ENCODE measurements around the gene NCOA3.

NCOA3 gene

DNA sequence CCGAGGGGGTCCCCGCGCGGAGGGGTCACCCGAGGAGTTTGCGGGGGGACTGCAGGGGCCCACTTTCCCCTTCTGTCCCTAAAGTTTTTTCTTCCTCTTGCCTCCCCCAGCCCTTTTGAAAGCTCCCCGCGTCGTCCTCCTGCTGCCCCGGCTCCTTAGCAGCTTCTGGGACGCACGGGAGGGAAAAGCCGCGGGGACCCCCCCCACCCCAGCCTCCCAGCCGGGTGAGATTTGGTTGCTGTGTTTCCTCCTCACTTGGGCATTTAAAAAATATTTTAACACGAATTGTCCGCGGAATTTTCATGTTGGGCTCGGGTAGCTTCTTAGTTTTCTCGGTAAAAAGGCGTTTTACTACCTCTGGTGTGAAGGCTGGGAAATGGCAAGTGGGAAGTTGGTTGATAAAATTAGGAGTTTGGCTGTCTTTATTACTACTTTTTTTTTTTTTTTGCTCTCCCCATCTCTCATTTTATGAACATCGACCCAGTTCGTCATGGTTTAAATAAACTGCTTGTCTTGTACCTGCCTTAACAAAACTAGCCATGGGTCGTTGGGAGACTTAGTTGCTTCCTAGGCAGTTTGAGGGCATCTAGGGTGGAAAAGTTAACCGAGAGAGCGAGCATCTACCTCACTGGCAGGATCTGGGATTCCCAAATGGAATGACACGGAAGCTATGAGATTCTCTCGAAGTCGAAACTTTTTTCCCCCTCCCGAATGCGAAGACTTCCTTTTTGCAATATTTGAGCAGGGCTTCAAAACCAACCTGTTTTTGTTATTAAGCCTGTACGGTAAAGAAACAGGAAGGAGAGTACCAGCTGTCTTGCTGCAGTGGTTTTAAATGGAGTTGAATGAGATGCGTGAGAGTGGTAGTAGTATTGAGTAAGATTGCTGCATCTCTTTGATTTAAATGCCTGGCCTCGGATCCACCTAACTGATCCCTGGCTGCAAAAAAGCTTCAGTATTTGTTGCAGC is 868 bp downstream of the NCOA3 start:
- peak; percentile 27 to 59 for DNase-seq

DNA sequence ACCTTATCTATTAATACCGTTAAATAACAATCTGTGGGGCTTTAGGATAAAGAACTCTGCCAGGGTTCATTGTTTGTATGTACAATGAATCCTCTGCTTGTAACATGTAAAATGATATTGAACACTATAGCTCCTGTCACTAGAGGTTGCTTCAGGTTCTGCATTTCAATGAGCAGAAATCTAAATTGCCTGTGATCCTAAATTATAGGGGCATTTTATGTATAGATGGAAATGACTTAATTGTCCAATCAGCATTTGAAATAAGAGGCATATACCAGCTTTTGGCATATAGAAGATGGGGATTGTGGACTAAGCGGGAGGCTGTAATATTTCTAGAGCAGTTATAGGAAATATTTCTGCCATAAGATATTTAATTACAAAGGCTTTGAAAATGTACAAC is 2.0 kb downstream of the NCOA3 start:
- DNase-seq = no peak

DNA sequence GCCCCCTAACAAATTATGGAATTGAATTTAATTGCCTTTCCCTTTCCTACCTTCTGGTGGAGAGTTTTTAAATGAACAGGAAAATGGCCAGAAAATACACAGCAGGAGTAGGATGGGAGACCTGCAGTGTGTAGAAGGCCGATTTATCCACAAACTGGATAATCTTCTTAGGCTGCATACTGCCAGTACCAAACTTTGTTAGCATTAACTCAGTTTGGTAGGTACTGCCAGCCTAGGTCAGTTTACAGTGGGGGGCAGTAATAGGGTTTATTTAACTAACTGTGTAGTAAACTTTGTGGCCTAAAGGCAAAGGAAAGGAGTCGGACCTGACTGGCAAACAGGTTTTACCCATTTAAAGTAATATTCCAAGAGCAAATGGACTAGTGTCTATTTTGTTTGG is 4.6 kb downstream of the NCOA3 start:
- DNase-seq = no peak

GRCh38 chr20:47506850-47507249 is 5.2 kb downstream of the NCOA3 start:
- no peak for DNase-seq

GRCh38 chr20:47507275-47507981 is 5.7 kb downstream of the NCOA3 start:
- DNase-seq = peak in 1 of 2 donors; percentile 26

GRCh38 chr20:47508278-47508677 is 6.6 kb downstream of the NCOA3 start:
- peak in 1 of 2 donors; percentile 16 for DNase-seq

DNA sequence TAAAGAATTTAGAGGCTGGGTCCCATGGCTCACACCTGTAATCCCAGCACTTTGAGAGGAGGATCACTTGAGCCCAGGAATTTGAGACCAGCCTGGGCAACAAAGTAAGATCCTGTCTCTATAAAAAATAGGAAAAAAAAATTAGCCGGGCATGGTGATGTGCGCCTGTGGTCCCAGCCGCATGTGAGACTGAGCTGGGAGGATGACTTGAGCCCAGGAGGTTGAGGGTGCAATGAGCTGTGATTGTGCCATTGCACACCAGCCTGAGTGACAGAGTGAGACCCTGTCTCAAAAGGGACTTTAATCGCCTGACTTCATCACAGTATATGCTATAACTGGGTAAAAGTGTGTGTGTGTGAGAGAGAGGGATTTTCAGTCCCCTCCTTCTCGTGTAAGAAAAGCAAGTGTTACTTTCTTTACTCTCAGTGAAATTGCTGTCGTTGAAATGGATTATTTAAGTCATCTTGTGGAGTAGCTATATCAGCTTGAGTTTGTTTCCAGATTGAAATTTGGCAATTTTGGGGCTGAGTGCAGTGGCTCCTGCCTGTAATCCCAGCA is 7.5 kb downstream of the NCOA3 start:
- DNase-seq = no peak

GRCh38 chr20:47509685-47510084 is 8.0 kb downstream of the NCOA3 start:
- DNase-seq = no peak

GRCh38 chr20:47515843-47516242 is 14.2 kb downstream of the NCOA3 start:
- DNase-seq = no peak

- DNase-seq = no peak
Measured at GRCh38 chr20:47521059-47521808, 19.5 kb downstream of the NCOA3 start.

- DNase-seq = no peak
Measured at GRCh38 chr20:47524015-47524784, 22.5 kb downstream of the NCOA3 start.

DNA sequence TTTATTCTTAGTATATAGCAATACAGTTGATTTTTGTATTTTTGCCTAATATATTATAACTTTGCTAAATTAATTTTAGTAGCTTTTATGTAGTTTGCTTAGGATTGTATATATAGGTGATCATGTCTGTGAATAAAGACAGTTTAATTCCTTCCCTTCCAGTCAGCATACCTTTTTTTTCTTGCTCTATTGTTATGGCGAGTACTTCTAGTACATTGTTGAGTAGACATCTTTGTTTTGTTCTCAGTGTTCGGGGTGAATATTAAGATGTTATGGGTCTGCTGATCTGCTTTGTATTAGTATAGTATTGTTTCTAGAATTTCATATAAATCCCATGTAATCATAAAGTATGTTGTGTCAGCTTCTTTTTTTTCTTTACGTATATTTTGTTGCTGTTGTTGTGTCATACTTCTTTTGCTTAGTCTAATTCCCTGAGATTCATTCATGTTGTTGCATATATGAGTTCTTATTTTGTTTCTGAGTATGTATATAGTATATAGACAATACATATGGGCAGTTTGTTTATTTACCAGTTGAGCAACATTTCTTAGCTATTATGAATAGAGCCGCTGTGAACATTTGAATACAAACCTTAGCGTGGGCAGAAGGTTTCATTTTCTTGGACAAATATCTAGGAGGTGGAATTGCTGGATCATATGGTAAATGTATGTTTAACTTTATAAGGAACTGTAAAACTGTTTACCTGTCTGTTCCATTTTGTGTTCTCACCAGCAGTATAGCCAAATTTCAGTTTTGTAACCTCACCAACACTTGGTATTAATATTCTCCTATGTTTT is 25.5 kb downstream of the NCOA3 start:
- DNase-seq = no peak

DNA sequence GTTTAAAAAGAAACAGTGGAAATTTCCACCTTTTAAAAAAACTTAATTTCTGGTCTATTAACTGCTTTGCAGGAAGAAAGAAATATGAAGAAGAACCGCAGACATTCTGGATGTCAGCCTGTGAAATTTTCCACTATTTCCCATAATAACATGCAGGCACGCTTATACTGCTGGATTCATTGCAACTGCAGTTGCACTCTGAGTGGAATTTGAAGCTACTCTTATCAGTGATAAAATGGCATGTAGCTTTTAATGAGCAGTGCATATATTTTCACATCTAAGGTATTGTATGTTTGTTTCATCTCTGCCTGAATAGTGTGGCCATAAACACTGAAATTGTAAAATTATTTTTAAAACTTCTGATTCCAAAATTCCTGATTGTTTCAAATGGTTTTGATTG is 28.2 kb downstream of the NCOA3 start:
- no peak for DNase-seq

DNA sequence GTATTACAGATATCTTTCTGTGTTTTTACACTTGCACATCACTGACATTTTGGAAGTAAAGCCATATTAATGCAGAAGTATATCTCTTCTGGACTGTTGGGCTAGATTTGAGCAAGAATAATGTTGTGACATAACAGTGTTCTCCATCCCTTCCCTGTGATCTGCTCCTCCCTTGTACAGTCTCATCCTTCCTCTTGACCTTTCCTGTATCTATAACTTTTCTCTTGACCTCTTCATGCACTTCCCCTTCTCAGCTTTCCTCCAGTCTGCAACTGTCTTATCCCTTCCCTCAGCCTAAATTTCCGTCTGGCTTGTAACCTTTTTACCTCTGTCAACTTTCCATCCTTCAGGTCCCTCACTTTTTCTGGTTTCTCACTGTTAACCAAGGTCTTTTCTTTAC is 29.8 kb downstream of the NCOA3 start:
- no peak for DNase-seq

DNA sequence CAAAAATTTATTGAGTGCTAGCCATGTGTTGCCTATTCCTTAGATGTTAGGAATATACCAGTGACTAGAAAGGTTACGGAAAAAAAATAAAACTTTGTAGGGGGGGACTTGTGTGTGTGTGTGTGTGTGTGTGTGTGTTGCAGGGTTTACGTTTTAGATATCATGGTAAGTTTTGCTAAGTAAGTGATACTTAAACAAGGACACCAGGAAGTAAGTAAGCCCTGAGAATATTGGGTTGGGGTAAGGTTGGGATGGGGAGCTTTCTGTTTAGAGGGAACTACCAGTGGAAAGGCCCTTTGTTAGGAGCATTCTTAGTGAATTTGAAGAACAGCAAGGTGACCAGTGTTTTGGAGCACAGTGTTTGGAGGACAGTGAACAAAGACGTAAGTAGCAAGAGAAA is 30.3 kb downstream of the NCOA3 start:
- DNase-seq = no peak

- DNase-seq = no peak
Measured at GRCh38 chr20:47533518-47534062, 31.9 kb downstream of the NCOA3 start.

DNA sequence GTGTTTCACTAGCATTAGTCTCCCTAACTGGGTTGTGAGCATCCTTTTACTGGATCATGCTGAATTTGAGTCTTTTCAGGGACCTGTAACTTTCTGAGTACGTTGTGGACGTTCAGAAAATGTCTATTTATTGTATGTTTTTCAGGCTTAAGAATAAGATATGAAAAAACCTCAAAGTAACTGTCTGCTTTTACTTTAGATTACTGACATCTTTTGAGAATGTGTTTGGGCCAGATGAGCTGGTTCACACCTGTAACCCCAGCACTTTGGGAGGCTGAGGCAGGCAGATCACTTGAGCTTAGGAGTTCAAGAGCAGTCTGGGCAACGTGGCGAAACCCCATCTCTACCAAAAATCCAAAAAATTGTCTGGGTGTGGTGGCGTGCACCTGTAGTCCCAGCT is 32.7 kb downstream of the NCOA3 start:
- no peak for DNase-seq

DNA sequence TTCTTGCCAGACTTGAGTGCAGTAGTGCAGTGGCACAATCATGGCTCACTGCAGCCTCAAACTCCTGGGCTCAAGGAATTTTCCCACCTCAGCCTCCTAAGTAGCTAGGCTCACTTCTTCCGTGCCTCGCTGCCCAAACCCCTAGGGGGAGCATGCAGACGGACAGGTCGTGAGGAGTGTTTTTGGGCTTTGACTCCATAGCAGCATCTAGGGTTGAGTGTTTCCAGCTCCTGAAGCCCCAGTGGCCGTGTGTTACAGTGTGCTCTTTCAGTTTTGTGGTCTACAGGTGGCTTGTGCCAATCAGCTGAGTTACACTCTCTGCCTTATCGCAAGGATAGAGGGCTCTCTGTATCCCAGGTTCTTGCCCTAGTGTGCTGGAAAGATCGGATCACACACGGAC is 33.4 kb downstream of the NCOA3 start:
- no peak for DNase-seq

DNA sequence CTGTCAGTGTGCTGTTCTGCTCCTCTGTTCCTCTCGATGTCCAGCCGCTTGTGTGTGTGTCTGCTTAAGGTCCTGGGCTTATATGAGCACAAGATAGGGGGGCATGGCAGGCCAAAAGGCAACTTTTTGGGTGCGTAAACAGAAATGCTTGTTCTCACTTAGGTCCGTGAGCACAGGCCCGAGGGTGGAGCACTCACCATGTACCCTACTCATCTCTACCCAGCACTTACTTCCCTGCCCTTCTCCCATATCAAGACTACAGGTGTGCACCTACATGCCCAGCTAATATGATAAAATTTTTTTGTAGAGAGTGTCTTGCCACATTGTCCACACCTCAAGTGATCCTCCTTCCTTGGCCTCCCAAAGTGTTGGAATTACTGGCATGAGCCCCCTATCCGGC is 34.3 kb downstream of the NCOA3 start:
- no peak for DNase-seq

- no peak for DNase-seq
Measured at GRCh38 chr20:47540443-47541354, 39.0 kb downstream of the NCOA3 start.

All from CD4-positive, alpha-beta T cell treated with Interferon alpha-2 for 1 hour (primary cell).